Stimulated activated CD4-positive, alpha-beta T cell treated with anti-CD3 and anti-CD28 coated beads, Interleukin-1b, Interleukin-23, amount 100 ng/mL, for 1 hour (primary cell): Measurements from ENCODE around the gene CCNJL.
"Not testable (repeated sequence)": the region's sequence is repeated elsewhere in the genome, so short reads cannot be mapped to it uniquely, and the experiment has no call there.

ENCODE experiments used
- DNase-seq, 2 donors: peaks; one replicate each; pipeline ENCODE4 v3.0.0-alpha.2; 2020; ENCODE audit warnings: low read depth in 2 of 2

The CCNJL gene

GRCh38 chr5:160260881-160261815, 51.2 kb downstream of the CCNJL start:
- DNase-seq: no peak

GRCh38 chr5:160260006-160260775, 52.2 kb downstream of the CCNJL start:
- DNase-seq: no peak

DNA sequence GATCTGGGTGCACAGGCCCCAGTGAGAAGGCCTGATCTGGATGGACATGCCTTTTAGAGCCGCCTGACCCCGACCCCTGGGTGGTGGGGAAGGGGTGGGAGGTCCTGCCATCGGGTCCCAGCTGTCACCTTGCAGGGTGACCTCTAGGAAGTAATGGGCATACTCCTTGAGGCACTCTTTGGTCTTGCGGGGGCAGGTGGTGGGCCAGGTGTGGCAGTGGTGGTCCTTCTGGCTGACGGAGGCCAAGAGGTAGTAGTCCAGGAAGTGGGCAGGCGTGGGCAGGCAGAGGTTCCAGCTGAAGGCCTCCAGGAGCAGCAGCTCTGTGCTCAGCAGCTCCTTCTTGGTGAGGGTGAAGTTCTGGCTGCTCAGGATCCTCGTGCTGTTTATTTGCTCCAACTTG, 53.0 kb downstream of the CCNJL start:
- no peak for DNase-seq

- no peak for DNase-seq
These were observed 57.7 kb downstream of the CCNJL start for GRCh38 chr5:160254706-160255105.

- no peak for DNase-seq
These were observed 58.9 kb downstream of the CCNJL start for GRCh38 chr5:160253441-160253840.

GRCh38 chr5:160252916-160253315, 59.4 kb downstream of the CCNJL start:
- DNase-seq: no peak

DNA sequence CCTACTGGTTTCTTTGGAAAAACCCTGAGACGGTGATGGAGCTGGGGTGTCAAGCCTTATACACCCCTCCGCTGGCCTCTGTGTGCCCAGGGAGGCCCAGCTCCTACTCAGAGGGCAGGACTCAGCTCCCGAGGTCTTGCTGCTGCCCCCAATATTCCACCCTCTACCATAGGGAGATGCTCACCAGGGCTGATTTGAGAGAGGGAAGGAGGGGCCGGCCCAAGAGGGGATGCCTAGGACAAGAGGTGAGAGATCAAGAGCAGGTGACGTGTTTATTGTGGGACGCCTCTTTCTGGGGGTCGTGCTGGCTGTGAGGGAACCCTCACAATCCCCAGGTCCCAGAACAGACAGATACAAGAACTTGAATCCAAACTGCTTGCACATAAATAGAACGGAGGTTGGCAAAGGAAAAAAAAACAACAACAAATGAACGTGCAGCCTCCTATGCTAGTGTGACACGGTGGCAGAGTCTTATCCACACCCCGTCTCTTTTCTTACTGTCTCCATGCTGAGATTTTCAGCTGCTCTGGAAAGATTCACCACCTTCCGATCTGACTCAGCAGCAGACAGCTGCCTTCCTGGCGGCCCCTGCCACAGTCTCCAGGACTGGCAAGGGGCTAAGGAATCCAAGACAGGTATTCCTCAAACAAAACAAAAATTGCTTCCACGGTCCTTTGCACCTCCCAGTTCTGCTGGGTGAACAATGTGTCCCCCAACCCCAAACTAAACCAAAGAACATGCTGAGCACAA, 60.8 kb downstream of the CCNJL start:
- no peak for DNase-seq

DNA sequence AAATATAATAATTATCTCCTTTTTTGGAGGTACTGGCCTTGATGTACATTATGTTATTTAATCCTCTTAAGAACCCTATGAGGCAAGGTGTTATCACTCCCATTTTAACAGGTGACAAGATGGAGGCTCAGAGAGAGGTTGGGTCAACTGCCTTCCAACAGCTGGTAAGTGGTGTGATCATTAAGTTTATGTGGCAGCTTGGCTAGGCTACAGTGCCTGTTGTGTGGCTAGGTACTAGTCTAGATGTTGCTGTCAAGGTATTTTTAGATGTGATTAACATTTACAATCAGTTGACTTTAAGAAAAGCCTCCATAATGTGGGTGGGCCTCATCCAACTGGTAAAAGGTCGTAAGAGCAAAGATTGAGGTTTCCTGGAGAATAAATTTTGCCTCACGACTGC, 61.5 kb downstream of the CCNJL start:
- DNase-seq: no peak

DNA sequence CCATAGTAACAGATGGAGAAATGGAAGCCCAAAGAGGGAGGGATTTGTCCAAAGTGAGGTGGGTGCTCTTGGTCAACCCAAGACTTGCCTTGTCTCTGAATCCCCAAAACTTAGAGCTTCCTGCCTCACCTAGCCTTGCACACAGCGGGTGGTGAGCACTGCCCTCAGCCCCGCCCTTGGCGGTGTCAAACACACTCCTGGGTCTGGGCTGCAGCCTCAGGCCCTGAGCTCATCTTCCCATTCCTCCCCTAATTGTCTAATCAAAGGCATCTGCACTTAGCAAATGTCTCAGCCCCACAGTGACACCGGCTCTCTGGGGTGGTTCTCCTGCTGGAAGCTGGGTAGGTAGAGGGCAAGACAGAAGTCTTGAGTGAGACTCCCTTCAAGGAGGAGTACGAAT, 62.1 kb downstream of the CCNJL start:
- DNase-seq: no peak

DNA sequence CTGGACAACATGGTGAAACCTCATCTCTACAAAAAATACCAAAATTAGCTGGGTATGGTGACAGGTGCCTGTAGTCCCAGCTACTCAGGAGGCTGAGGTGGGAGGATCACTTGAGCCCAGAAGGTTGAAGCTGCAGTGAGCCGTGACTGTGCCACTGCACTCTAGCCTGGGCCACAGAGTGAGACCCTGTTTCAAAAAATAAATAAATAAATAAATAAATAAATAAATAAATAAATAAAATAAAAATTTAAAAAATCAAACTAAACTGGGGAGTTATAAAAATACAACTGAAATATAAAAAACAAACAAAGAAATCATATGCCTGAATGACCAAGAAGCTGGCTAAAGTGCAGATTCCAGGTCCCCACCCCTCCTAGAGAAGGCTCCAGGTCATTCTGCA, 62.8 kb downstream of the CCNJL start:
- DNase-seq: not testable (repeated sequence)

DNA sequence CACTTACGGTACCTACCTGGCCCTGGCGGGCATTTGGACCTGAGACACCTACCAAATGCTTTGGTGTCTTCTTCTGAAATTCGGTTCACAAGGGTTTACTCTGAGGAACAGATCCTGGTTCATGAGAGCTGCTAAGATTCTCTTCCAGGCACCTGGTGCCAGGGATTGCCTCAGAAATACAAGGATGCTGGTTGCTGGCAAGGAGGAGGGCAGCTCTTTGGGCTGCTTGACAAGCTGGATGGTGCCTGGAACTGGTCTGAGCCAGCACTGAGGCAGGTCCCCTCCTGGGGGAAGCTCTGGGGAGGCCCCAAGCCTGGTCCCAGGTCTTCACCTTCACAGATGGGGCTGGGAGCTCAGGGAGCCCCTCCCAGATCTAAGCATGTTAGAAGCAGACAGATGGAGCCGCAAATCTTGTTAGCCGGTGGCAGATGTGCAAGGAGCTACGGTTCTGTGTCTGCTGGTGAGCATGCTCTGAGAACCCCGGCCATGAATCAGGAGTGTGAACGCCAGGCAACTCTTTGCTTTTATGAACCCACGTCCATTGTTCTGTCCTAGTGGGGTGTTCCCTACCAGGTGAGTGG, 66.8 kb downstream of the CCNJL start:
- no peak for DNase-seq

GRCh38 chr5:160242145-160242544, 70.2 kb downstream of the CCNJL start:
- no peak for DNase-seq

DNA sequence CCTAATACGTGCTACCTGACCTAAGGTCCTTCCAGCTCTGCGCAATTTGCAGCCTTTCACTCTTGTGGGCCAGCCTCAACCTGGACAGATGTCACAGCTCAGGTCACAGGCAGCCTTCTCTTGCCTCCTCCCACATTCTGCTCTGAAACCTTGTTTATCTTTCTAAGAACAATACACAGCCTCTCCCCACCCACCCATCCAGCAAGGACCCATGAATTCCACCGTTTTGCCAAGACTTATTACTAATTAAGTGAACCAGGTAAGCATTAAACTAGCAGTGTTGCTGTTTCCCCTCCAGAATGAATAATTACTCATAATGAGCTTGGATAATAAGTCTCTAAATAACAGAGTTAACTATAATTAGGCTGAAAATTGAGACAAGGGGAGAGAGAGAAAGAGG, 72.0 kb downstream of the CCNJL start:
- no peak for DNase-seq

GRCh38 chr5:160237571-160238093, 74.7 kb downstream of the CCNJL start:
- DNase-seq: no peak

- no peak for DNase-seq
These were observed 76.6 kb downstream of the CCNJL start for GRCh38 chr5:160235731-160236130.

DNA sequence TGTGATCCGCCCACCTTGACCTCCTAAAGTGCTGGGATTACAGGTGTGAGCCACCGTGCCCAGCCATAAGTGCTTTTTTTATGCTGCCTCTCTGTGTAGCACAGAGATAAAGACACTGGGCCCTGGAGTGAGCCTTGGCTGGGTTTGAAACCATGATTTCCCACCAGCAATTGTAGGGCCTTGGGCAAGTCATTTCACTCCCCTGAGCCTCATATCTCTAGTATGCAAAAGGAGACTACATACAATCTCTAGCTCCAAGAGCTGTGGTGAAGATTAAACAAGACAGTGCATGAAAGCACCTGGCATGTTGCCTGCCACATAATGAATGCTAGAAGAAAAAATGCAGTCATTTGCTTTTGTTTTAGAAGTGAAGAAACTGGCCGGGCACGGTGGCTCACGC, 79.1 kb downstream of the CCNJL start:
- no peak for DNase-seq

DNA sequence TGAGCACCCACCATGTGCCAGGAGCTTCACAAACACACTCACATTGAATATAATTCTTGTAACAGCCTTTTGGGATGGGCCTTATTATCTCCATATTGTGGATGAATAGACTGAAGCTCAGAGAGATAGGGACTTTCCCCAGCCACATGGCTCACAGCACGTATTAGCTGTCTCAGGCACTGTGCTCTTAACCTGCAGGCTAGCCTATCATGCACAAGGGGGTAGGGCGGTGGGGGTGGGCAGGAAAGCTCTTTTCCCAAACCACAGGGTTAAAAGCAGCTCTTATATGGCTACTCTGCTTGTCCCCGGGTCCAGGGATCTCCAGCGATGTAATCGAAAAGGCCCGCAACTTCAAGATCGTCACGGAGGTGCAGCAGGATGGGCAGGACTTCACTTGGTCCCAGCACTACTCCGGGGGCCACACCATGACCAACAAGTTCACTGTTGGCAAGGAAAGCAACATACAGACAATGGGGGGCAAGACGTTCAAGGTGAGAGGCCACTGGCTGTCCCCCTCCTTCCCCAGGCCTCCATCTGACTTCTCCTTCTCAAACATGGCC, 80.5 kb downstream of the CCNJL start:
- DNase-seq: no peak

DNA sequence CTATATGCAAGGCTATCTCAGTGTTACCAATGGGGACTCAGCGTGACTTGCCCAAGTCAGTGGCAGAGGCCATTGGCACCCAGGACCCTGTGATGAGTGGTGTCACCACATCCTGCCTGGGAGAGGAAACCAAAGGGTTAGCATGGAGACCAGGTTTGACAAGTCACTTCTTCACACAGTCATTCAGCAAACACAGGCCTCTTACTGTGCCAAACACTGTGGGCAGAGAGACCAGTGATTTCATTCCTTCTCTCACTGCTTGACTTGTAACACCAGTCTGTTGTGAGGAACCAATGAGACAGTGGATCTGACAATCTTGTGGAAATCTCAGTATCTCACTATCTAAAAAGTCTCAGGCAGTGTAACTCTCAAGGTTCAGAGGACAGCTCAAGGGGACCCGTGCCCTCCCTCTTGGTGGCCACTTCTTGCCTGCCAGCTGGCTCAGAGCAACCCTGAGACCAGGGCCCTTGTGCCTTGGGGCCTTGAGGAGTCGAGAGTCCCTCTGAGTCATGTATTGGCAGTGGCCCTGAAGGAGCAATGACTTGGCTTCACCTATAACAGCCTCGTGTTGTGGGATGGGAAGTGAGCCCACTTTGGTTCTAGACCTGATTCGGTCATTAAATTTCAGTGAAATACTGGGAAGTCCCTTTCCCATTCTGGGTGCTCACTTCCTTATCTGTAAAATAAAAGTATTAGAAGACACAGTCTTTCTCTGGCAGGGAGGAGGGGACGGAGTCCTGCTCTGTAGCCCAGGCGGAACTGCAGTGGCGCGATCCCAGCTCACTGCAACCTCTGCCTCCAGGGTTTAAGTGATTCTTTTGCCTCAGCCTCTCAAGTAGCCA, 81.5 kb downstream of the CCNJL start:
- no peak for DNase-seq

DNA sequence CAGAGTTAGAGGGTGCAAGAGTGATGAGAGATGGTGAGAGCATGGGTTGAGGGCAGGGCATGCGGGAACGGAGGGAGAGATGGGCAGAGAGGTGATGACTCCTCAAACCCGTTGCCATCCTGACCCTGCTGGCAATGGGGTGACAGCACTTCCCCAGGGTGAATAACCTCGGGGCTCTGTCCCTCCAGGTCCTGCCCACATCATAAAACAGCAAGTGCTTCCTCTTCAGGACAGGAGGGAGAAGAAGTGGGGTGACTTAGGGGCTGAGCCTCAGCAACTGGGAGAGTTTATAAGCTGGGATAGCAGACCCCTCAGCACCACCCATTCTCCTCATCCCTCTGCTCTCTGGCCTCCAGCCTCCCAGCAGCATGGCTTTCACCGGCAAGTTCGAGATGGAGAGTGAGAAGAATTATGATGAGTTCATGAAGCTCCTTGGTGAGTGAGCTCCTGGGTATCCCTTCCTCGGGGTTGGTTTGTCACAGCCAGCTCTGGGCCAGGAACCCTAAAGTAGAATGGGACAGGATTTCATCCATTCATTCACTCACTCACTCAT, 83.1 kb downstream of the CCNJL start, which contains the start of gene FABP6:
Gene FABP6, plus strand, starts transcription at position 317 of the 553 bp plus-strand sequence. Its CDS starts 52 bp downstream, at position 369.
- no peak for DNase-seq

DNA sequence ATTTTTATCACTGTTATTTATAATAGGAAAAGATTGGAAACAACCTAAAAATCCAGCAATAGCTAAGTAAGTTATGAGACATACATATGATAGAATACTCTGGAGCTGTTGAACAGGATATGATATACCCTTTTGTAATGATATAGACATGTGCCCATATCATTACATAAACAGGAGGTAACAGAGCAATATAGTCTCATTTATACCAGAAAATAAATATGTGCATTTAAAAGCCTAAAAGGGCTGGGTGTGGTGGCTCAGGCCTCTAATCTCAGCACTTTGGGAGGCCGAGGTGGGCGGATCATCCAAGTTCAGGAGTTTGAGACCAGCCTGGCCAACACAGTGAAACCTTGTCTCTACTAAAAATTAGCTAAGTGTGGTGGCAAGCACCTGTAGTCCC, 85.4 kb downstream of the CCNJL start:
- DNase-seq: no peak
